ENCODE measurements around the gene GRIPAP1. TPM values are rescaled to one million over a fixed set of nuclear protein-coding genes. Genes with fewer than 3 reads are reported as not detected.

The GRIPAP1 gene
- polyA plus RNA-seq: 22.5 TPM

- peak within 1 kb of the TSS; percentile 95 to 98 (median 96) for H3K4me3 Mint-ChIP-seq
- peak within 1 kb of the TSS; percentile 95 to 99 (median 95) for H3K27ac Mint-ChIP-seq
- no peaks in the 10 kb centered on the region for H3K36me3 Mint-ChIP-seq
- peaks cover 5 to 19% (median 8%) of the 10 kb centered on the region in 3 donors for H3K4me1 Mint-ChIP-seq
- no peaks in the 10 kb centered on the region for H3K27me3 Mint-ChIP-seq
- H3K9me3 Mint-ChIP-seq: no peaks in the 10 kb centered on the region
Observed at GRCh38 chrX:49002091-49002935, at the start of gene GRIPAP1. Gene GRIPAP1, minus strand, starts transcription at chrX:49002264. Its CDS starts 35 bp downstream, at chrX:49002229.

GRCh38 chrX:49043987-49044281 is 41.9 kb upstream of the GRIPAP1 start:
- Mint-ChIP-seq H3K9me3 (peaks cover 0 to 3% (median 0%) of the 10 kb centered on the region in 3 donors), H3K4me1 (peaks cover 8 to 16% (median 14%) of the 10 kb centered on the region in 3 donors), H3K4me3 (peak overlapping the region; percentile 77 to 96 (median 88)), H3K27ac (peak overlapping the region; percentile 93 to 95 (median 95)), H3K36me3 (no peaks in the 10 kb centered on the region), H3K27me3 (no peaks in the 10 kb centered on the region)

GRCh38 chrX:49043220-49043986 is 41.3 kb upstream of the GRIPAP1 start, which contains the start of gene TFE3:
Gene TFE3, minus strand, starts transcription at chrX:49043357. Its CDS starts 131 bp downstream, at chrX:49043226.
- peak within 1 kb of the TSS; percentile 93 to 95 (median 95) for H3K27ac Mint-ChIP-seq
- peaks cover 0 to 3% (median 0%) of the 10 kb centered on the region in 3 donors for H3K9me3 Mint-ChIP-seq
- peaks cover 8 to 16% (median 14%) of the 10 kb centered on the region in 3 donors for H3K4me1 Mint-ChIP-seq
- no peaks in the 10 kb centered on the region for H3K36me3 Mint-ChIP-seq
- H3K4me3 Mint-ChIP-seq: peak within 1 kb of the TSS; percentile 77 to 96 (median 88)
- H3K27me3 Mint-ChIP-seq: no peaks in the 10 kb centered on the region

- H3K27ac Mint-ChIP-seq: peak overlapping the region; percentile 93 to 95 (median 94)
- peak overlapping the region; percentile 77 to 96 (median 88) for H3K4me3 Mint-ChIP-seq
- peaks cover 0 to 3% (median 0%) of the 10 kb centered on the region in 3 donors for H3K9me3 Mint-ChIP-seq
- no peaks in the 10 kb centered on the region for H3K36me3 Mint-ChIP-seq
- H3K4me1 Mint-ChIP-seq: peaks cover 8 to 16% (median 14%) of the 10 kb centered on the region in 3 donors
- no peaks in the 10 kb centered on the region for H3K27me3 Mint-ChIP-seq
Observed at GRCh38 chrX:49042581-49043219, 40.6 kb upstream of the GRIPAP1 start.

- peak overlapping the region; percentile 77 to 96 (median 88) for H3K4me3 Mint-ChIP-seq
- no peaks in the 10 kb centered on the region for H3K27me3 Mint-ChIP-seq
- H3K36me3 Mint-ChIP-seq: no peaks in the 10 kb centered on the region
- H3K9me3 Mint-ChIP-seq: peaks cover 0 to 3% (median 0%) of the 10 kb centered on the region in 3 donors
- H3K27ac Mint-ChIP-seq: peak overlapping the region; percentile 93 to 95 (median 94)
- H3K4me1 Mint-ChIP-seq: peaks cover 8 to 16% (median 14%) of the 10 kb centered on the region in 3 donors
Observed at GRCh38 chrX:49041744-49042580, 39.9 kb upstream of the GRIPAP1 start.

GRCh38 chrX:49040376-49040955 is 38.4 kb upstream of the GRIPAP1 start:
- Mint-ChIP-seq H3K4me3 (peak overlapping the region in 2 of 4 donors; percentile 23 to 65), H3K9me3 (peaks cover 0 to 3% (median 0%) of the 10 kb centered on the region in 3 donors), H3K27ac (peak overlapping the region in 1 of 3 donors; percentile 47), H3K27me3 (no peaks in the 10 kb centered on the region), H3K4me1 (peaks cover 8 to 16% (median 14%) of the 10 kb centered on the region in 3 donors), H3K36me3 (no peaks in the 10 kb centered on the region)

GRCh38 chrX:49039598-49040375 is 37.7 kb upstream of the GRIPAP1 start:
- peak overlapping the region in 2 of 4 donors; percentile 17 to 65 for H3K4me3 Mint-ChIP-seq
- peaks cover under 1% of the 10 kb centered on the region for H3K27me3 Mint-ChIP-seq

GRCh38 chrX:49037883-49038475 is 35.9 kb upstream of the GRIPAP1 start:
- peaks cover 2% of the 10 kb centered on the region for H3K27me3 Mint-ChIP-seq
- H3K27ac Mint-ChIP-seq: peak overlapping the region in 1 of 3 donors; percentile 81
- H3K36me3 Mint-ChIP-seq: peaks cover 3% of the 10 kb centered on the region
- H3K4me3 Mint-ChIP-seq: peak overlapping the region in 2 of 4 donors; percentile 73 to 79
- H3K9me3 Mint-ChIP-seq: no peaks in the 10 kb centered on the region
- peaks cover 7 to 11% (median 8%) of the 10 kb centered on the region in 3 donors for H3K4me1 Mint-ChIP-seq

More at GRCh38 chrX:49039598-49040375, 37.7 kb upstream of the GRIPAP1 start:
- Mint-ChIP-seq H3K27ac (peak overlapping the region in 2 of 3 donors; percentile 27 to 47), H3K36me3 (no peaks in the 10 kb centered on the region), H3K4me1 (peaks cover 8 to 16% (median 14%) of the 10 kb centered on the region in 3 donors), H3K9me3 (peaks cover 0 to 3% (median 0%) of the 10 kb centered on the region in 3 donors)

GRCh38 chrX:49030283-49030682 is 28.2 kb upstream of the GRIPAP1 start:
- no peak overlapping the region for H3K27ac Mint-ChIP-seq
- no peaks in the 10 kb centered on the region for H3K9me3 Mint-ChIP-seq
- peaks cover 2% of the 10 kb centered on the region for H3K27me3 Mint-ChIP-seq
- no peak overlapping the region for H3K4me3 Mint-ChIP-seq
- peaks cover 3% of the 10 kb centered on the region for H3K36me3 Mint-ChIP-seq
- H3K4me1 Mint-ChIP-seq: no peaks in the 10 kb centered on the region

GRCh38 chrX:49029876-49030275 is 27.8 kb upstream of the GRIPAP1 start:
- Mint-ChIP-seq H3K4me1 (no peaks in the 10 kb centered on the region), H3K4me3 (no peak overlapping the region), H3K36me3 (peaks cover 3% of the 10 kb centered on the region), H3K27me3 (peaks cover 2% of the 10 kb centered on the region), H3K27ac (no peak overlapping the region), H3K9me3 (no peaks in the 10 kb centered on the region)

- Mint-ChIP-seq H3K4me1 (no peaks in the 10 kb centered on the region), H3K9me3 (no peaks in the 10 kb centered on the region), H3K36me3 (peaks cover 3% of the 10 kb centered on the region), H3K27me3 (no peaks in the 10 kb centered on the region), H3K27ac (no peak overlapping the region), H3K4me3 (no peak overlapping the region)
Observed at GRCh38 chrX:49019599-49020249, 17.7 kb upstream of the GRIPAP1 start.

- H3K4me1 Mint-ChIP-seq: no peaks in the 10 kb centered on the region
- no peaks in the 10 kb centered on the region for H3K27me3 Mint-ChIP-seq
- H3K27ac Mint-ChIP-seq: no peak overlapping the region
- H3K36me3 Mint-ChIP-seq: peaks cover 2% of the 10 kb centered on the region
- no peak overlapping the region for H3K4me3 Mint-ChIP-seq
- H3K9me3 Mint-ChIP-seq: no peaks in the 10 kb centered on the region
Observed at GRCh38 chrX:49019050-49019449, 17.0 kb upstream of the GRIPAP1 start.

Measured in IgD-negative memory B cell (primary cell).